ENCODE results near the gene MTRF1. TPM values are rescaled to one million over a fixed set of nuclear protein-coding genes. Genes with fewer than 3 reads are reported as not detected.
A peak's percentile ranks its signal among the peaks of the same experiment; 100 is the strongest.

Gene MTRF1
- total and polyA plus RNA-seq, 9 of the 15 experiments (the other 6 are each of a cell fraction or from before 2014, with no cell fraction given), result 12.5 to 33.7 (median 20.1) TPM

GRCh38 chr13:41263261-41263971, at the start of gene MTRF1 (continued):
- TF ChIP-seq CUX1 (CRISPR knock-in tag; IDR thresholded peaks at IDR 0.05), result no peak
- peak; percentile 77 for TF ChIP-seq RBFOX2 (IDR thresholded peaks at IDR 0.05; ENCODE audit: low read depth, low read length)
- peak; percentile 63 for TF ChIP-seq CREM (IDR thresholded peaks at IDR 0.05; ENCODE audit: low read depth)
- no peak for TF ChIP-seq ILK (tag; IDR thresholded peaks at IDR 0.05; ENCODE audit: borderline replicate concordance, low read depth)
- TF ChIP-seq ARID3A (IDR thresholded peaks at IDR 0.05; ENCODE audit: borderline replicate concordance, low read depth, low read length), result no peak
- TF ChIP-seq ZNF584 (CRISPR knock-in tag; IDR thresholded peaks at IDR 0.05; ENCODE audit: low read depth), result no peak
- no peak for TF ChIP-seq HDAC3 (IDR thresholded peaks at IDR 0.05; ENCODE audit: borderline replicate concordance, partially characterized antibody)
- no peak for TF ChIP-seq RBM14 (IDR thresholded peaks at IDR 0.05; ENCODE audit: borderline replicate concordance, insufficient read depth, low read depth, low read length)
- peak; percentile 30 for TF ChIP-seq HNRNPLL (IDR thresholded peaks at IDR 0.05; ENCODE audit: low read depth, low read length, poor library complexity, severe bottlenecking)
- no peak for TF ChIP-seq CREBBP (IDR thresholded peaks at IDR 0.05; ENCODE audit: low read depth, low read length)
- no peak for TF ChIP-seq GTF2F1 (IDR thresholded peaks at IDR 0.05; ENCODE audit: low read depth, low read length)
- no peak for TF ChIP-seq KDM1A (IDR thresholded peaks at IDR 0.05)
- no peak; the same call in 1 of the 2 replicates for TF ChIP-seq POLR2H (tag; IDR thresholded peaks at IDR 0.05; ENCODE audit: low read depth)
- TF ChIP-seq CXXC5 (CRISPR knock-in tag; IDR thresholded peaks at IDR 0.05), result peak; percentile 77
- no peak for TF ChIP-seq ZNF717 (CRISPR knock-in tag; IDR thresholded peaks at IDR 0.05)
- no peak for TF ChIP-seq ZNF263 (CRISPR knock-in tag; IDR thresholded peaks at IDR 0.05; ENCODE audit: borderline replicate concordance)
- peak; percentile 51 for TF ChIP-seq ASH1L (IDR thresholded peaks at IDR 0.05; ENCODE audit: borderline replicate concordance, low read depth, partially characterized antibody)
- no peak for TF ChIP-seq RNF2 (IDR thresholded peaks at IDR 0.05)
- TF ChIP-seq BRD9 (IDR thresholded peaks at IDR 0.05; ENCODE audit: low read depth, partially characterized antibody), result no peak
- no peak for TF ChIP-seq PYGO2 (tag; IDR thresholded peaks at IDR 0.05)
